Activated naive CD4-positive, alpha-beta T cell treated with Interleukin-2 at 50 U/mL for 16 hours (primary cell): Measurements from ENCODE around the gene SLC2A4RG.

Experiments
- DNase-seq: peaks from one replicate; pipeline ENCODE4 v3.0.0-alpha.2; 2020

SLC2A4RG gene, protein sequence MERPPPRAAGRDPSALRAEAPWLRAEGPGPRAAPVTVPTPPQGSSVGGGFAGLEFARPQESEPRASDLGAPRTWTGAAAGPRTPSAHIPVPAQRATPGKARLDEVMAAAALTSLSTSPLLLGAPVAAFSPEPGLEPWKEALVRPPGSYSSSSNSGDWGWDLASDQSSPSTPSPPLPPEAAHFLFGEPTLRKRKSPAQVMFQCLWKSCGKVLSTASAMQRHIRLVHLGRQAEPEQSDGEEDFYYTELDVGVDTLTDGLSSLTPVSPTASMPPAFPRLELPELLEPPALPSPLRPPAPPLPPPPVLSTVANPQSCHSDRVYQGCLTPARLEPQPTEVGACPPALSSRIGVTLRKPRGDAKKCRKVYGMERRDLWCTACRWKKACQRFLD

DNA sequence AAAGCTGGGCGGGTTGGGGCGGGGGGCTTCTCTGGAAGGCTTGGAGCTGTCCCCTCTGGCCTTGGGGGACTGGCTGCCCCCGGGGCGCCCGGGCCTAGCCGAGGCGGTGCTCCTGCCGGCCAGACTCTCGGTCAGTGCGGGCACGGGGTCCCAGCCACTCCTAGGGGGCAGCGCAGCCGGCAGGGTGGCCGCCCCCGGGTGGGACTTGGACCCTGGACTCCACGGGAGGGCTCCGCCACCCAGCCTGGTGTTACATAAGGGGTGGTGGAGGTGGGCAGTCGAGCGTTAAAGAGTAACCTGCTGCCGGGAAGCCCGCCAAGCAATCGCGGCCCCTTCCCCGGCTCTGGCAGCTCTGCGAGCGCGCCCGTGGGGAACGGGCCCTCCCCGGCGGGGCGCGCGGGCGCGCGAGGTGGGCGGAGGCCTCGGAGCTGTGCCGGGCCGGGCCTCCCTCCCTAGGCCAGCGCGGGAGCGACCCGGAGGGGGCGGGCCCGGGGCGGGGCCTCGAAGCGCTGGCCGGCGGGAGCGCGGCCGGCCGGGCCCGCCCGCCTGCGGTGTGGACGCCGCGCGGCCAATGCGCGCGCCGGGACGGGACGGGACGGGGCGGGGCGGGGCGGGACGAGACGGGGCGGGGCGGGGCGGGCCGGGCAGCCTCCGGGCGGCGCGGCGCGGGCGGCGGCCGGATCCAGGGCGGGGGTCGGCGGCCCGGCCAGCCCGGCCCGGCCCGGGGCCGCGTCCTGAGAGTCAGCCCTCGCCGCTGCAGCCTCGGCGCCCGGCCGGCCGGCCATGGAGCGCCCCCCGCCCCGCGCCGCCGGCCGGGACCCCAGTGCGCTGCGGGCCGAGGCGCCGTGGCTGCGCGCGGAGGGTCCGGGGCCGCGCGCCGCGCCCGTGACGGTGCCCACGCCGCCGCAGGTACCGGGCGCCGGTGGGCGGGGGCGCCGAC lies at the start of gene SLC2A4RG:
SLC2A4RG (plus strand) TSS at position 647 of the 940 bp plus-strand sequence; CDS start at position 784, 137 bp downstream.
- DNase-seq = peak; percentile 63

DNA sequence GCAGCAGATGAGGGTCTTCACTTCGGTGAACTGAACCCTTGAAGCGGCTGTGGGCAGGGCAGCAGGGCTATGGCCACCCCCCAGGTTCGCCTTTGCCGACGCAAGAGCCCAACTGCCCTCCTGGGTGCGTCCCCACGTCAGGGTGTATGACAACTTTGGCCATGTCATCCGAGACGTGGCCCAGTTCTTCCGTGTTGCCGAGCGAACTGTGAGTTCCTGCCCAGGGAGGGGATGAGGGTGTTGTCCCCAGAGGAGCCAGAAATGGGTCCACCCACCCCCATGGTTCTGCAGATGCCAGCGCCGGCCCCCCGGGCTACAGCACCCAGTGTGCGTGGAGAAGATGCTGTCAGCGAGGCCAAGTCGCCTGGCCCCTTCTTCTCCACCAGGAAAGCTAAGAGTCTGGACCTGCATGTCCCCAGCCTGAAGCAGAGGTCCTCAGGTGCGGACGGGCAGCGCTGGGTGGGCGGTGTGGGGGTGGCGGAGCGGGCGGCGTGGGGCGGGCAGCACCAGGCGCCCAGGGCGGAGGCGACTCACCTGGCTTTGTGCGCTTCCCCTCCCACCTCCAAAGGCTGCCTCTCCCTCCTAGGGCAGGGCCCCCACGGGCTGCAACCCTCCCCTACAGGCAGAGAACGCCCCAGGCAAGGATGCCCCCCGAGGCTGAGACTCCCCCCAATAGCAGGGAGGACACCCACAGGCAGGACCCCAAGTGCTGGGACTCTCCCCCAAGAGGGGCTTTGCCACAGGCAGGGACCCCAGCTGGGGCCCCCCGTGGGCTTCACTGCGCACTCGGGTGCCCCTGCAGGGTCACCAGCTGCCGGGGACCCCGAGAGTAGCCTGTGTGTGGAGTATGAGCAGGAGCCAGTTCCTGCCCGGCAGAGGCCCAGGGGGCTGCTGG lies 49.3 kb upstream of the SLC2A4RG start:
- DNase-seq = no peak

DNA sequence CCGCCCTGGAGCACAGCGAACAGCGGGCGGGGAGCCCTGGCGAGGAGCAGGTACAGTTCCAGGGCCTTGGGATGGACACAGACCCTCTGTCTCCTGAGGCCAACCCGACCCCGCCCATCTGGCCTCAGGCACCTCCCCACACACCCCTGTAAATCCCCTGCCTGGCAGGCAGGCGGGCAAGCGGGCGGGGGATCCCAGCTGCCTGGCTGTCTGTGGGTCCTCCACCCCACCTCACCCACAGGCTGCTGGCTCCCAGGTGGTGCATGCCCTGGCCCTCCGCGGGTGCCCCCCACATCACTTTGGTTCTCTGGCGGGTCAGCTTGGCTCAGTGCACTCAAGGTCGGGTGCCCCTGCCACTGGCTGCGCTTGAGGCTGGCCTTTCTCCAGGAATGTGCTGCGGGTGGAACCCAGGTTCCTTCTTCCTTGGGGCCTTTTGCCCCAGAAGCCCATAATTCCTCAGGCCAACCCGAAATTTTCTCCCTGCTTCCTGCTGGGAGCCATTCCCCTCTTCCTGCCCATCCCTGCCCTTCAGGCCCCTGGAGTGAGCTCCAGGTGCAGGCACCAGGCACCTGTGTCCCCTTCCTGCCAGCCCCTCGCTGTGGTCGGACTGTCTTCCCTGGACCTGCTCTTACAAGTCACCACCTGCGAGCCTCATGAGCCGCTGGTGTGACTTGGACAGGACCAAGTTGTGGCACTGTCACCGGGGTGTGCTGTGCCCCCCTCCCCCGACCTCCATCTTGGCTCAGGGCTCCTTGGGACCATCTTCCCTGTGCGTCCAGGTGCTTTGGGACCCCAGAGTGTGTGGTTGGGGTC lies 48.5 kb upstream of the SLC2A4RG start:
- DNase-seq = no peak

DNA sequence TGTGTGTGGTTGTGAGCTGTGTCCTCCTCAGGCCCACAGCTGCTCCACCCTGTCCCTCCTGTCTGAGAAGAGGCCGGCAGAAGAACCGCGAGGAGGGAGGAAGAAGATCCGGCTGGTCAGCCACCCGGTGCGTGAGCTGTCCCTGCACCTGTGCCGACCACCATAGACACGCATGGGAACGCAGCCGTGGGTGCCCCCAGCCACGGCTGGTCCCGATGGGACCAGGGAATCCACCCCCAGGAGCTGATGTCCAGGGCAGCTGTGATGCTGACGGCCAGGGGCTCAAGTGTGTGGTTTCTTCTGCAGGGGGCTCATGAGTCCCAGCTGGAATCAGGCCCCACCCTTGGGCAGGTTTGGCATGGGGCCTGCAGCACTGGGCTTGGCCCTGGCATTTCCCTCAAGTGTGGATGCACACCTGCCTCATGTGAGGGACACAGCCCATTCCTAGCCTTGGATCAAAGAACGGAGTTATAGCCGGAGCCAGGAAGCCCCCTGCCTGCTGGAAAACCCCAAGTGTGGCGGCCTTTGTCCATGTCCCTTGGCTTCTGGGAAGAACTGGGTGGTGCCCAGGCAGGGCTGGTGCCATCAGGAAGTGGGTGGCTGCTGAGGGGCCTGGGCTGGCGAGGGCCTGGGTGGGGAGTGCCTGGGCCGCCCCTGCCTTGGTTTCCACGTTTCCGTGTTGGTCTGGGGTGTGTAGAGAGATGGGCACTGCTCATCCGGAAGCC lies 47.7 kb upstream of the SLC2A4RG start:
- no peak for DNase-seq

DNA sequence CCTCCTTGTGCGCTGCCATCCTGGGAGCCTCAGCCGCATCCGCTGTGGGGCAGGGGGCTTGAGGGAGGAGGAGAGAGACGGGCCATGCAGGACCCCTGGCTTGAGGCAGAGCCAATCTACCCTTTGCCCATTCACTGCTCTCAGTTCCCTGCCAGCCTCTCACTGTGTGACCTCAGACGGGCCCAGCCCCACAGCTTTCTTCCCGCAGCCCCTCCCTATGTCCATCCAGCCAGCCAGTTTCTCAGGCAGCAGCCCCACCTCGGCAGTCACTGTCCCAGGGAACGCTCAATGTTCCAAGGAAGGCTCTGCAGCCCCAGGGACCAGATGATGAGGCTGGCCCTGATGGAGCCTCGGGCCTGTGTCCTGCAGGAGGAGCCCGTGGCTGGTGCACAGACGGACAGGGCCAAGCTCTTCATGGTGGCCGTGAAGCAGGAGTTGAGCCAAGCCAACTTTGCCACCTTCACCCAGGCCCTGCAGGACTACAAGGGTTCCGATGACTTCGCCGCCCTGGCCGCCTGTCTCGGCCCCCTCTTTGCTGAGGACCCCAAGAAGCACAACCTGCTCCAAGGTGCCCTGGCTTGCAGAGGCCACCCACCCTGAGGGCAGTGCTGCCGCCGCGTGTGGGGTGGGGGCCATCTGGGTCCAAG lies 47.0 kb upstream of the SLC2A4RG start:
- no peak for DNase-seq

DNA sequence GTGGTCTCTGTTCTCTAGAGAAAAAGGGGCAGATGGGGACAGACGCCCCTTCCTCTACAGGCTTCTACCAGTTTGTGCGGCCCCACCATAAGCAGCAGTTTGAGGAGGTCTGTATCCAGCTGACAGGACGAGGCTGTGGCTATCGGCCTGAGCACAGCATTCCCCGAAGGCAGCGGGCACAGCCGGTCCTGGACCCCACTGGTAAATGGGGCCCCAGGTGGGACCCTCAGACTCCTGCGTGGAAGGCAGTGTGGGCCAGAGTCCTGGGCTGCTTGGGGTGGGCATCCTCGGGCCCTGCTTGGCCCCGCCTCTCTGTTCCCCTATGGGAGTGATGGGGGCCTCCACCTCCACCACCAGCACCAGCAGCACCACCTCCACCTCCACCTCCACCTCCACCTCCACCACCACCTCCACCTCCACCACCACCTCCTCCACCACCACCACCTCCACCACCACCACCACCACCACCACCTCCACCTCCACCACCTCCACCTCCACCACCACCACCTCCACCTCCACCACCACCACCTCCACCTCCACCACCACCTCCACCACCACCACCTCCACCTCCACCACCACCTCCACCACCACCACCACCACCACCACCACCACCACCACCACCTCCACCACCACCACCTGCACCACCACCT lies 46.4 kb upstream of the SLC2A4RG start:
- DNase-seq = no peak

DNA sequence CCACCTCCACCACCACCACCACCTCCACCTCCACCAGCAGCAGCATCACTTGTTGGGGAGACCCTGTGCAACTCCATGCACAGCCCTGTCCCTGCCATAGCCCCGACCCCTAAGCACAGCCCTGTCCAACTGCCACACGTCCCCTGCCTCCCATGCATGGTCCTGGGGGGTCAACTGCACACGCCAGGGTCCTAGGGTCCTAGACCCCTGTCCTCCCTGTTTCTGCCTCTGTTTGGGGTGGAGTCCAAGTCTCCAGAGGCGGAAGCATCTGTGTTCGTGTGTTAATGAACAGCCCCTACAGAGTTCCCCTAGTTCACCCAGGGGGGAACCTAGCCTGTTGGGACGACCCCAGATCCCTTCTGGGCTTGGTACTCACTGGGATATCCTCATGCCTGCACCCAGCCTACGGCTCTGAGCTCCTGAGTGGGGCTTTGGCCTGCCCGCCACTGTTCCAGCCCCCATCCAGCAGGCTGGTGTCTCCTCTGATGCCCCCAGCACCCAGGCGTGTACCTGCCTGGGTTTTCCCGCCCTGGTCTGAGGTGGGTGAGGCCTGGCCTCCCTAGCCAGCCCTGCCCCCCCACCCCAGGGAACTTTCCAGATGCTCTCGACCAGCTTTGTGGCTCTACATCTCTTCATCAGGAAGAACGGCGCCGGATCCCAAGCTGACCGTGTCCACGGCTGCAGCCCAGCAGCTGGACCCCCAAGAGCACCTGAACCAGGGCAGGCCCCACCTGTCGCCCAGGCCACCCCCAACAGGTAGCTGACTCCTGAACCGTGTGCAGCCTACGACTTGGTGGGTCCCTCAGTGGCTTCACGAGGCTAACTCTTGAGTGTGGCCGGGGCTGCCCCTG lies 45.6 kb upstream of the SLC2A4RG start:
- no peak for DNase-seq

DNA sequence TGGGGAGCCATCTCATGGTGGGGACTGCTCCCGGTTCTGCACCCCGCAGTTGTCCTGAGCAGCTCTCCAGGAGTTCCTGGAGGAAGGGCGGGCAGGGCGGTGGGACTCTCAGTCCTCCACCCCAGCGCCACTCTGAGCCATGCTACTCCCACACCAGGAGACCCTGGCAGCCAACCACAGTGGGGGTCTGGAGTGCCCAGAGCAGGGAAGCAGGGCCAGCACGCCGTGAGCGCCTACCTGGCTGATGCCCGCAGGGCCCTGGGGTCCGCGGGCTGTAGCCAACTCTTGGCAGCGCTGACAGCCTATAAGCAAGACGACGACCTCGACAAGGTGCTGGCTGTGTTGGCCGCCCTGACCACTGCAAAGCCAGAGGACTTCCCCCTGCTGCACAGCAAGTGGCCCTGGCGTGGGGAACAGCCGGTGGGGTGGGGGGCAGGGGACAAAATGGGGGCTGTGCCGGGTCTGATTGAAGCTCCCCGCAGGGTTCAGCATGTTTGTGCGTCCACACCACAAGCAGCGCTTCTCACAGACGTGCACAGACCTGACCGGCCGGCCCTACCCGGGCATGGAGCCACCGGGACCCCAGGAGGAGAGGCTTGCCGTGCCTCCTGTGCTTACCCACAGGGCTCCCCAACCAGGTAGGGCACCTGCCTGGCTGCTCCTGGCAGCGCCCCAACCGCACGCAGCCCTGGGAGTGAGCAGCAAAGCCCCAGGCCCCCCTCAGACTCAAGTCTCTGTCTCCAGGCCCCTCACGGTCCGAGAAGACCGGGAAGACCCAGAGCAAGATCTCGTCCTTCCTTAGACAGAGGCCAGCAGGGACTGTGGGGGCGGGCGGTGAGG lies 44.8 kb upstream of the SLC2A4RG start:
- DNase-seq = no peak

DNA sequence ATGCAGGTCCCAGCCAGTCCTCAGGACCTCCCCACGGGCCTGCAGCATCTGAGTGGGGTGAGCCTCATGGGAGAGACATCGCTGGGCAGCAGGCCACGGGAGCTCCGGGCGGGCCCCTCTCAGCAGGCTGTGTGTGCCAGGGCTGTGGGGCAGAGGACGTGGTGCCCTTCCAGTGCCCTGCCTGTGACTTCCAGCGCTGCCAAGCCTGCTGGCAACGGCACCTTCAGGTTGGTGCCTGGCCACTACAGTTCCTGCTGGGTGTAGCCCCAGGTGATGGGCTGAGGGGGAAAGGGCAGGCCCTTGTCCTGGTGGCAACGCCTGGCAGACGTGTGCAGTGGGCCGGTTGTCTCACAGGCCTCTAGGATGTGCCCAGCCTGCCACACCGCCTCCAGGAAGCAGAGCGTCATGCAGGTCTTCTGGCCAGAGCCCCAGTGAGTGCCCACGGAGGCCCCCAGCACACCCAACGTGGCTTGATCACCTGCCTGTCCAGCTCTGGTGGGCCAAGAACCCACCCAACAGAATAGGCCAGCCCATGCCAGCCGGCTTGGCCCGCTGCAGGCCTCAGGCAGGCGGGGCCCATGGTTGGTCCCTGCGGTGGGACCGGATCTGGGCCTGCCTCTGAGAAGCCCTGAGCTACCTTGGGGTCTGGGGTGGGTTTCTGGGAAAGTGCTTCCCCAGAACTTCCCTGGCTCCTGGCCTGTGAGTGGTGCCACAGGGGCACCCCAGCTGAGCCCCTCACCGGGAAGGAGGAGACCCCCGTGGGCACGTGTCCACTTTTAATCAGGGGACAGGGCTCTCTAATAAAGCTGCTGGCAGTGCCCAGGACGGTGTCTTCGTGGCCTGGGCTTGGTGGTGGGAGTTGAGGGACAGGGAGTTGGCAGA lies 43.9 kb upstream of the SLC2A4RG start:
- no peak for DNase-seq

DNA sequence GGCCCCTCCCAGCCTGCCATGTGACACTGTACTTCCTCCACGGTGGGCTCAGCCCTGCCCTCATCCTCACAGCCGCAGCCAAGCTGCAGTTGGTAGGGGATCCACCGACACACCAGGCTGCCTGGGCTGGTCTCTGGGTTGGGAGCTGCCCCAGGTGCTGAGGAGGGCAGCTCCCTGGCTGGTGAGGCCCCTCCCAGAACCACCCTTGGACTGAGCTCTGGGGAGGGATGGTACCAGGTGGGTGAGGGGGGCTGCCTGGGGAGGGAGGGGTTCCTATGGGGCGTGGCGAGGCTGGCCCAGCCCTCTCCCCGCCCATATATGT lies 43.3 kb upstream of the SLC2A4RG start:
- peak; percentile 17 for DNase-seq

DNA sequence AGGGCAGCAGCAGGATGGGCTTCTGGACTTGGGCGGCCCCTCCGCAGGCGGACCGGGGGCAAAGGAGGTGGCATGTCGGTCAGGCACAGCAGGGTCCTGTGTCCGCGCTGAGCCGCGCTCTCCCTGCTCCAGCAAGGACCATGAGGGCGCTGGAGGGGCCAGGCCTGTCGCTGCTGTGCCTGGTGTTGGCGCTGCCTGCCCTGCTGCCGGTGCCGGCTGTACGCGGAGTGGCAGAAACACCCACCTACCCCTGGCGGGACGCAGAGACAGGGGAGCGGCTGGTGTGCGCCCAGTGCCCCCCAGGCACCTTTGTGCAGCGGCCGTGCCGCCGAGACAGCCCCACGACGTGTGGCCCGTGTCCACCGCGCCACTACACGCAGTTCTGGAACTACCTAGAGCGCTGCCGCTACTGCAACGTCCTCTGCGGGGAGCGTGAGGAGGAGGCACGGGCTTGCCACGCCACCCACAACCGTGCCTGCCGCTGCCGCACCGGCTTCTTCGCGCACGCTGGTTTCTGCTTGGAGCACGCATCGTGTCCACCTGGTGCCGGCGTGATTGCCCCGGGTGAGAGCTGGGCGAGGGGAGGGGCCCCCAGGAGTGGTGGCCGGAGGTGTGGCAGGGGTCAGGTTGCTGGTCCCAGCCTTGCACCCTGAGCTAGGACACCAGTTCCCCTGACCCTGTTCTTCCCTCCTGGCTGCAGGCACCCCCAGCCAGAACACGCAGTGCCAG lies 42.8 kb upstream of the SLC2A4RG start, which contains the start of gene TNFRSF6B:
TNFRSF6B (plus strand) TSS at position 25 of the 729 bp plus-strand sequence; CDS start at position 141, 116 bp downstream.
- peak; percentile 24 for DNase-seq

DNA sequence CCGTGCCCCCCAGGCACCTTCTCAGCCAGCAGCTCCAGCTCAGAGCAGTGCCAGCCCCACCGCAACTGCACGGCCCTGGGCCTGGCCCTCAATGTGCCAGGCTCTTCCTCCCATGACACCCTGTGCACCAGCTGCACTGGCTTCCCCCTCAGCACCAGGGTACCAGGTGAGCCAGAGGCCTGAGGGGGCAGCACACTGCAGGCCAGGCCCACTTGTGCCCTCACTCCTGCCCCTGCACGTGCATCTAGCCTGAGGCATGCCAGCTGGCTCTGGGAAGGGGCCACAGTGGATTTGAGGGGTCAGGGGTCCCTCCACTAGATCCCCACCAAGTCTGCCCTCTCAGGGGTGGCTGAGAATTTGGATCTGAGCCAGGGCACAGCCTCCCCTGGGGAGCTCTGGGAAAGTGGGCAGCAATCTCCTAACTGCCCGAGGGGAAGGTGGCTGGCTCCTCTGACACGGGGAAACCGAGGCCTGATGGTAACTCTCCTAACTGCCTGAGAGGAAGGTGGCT lies 42.2 kb upstream of the SLC2A4RG start:
- DNase-seq = no peak

DNA sequence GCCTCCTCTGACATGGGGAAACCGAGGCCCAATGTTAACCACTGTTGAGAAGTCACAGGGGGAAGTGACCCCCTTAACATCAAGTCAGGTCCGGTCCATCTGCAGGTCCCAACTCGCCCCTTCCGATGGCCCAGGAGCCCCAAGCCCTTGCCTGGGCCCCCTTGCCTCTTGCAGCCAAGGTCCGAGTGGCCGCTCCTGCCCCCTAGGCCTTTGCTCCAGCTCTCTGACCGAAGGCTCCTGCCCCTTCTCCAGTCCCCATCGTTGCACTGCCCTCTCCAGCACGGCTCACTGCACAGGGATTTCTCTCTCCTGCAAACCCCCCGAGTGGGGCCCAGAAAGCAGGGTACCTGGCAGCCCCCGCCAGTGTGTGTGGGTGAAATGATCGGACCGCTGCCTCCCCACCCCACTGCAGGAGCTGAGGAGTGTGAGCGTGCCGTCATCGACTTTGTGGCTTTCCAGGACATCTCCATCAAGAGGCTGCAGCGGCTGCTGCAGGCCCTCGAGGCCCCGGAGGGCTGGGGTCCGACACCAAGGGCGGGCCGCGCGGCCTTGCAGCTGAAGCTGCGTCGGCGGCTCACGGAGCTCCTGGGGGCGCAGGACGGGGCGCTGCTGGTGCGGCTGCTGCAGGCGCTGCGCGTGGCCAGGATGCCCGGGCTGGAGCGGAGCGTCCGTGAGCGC lies 41.6 kb upstream of the SLC2A4RG start:
- DNase-seq = no peak

DNA sequence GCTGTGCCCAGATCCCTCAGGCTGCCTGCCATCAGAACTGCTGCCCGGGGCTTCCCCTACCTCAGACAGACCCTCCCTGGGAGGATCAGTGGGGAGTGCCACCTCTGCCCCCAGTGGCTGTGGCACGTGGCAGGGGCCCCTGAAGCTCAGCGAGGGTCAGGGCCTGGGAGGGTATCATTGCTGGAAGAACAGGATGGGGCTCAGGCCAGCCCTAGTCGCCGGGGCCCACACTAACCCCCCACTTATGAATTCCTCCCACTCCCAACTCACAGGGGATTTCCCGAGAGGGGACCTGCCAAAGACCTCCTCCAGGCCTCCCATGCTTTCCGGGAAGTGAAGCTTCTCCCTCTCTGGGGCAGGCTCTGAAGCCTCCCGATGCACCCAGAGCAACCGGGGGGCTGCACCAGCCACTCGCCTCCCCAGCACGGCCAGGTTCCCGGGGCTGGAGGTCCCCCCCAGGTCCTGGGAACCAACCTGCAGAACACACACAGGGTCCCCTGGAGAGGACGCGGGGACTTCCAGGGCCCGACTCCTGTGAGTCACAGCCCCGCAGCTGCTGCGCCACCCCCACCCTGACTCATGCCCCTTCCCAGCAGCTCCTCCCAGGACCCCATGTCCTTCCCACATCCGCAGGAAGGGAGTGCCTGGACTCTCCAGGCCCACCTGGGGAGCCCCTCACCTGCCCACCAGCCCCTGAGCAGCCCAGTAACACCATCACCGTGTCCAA lies 40.7 kb upstream of the SLC2A4RG start:
- DNase-seq = peak; percentile 69
